ENCODE measurements around the gene SLC5A5.

SLC5A5 gene

DNA sequence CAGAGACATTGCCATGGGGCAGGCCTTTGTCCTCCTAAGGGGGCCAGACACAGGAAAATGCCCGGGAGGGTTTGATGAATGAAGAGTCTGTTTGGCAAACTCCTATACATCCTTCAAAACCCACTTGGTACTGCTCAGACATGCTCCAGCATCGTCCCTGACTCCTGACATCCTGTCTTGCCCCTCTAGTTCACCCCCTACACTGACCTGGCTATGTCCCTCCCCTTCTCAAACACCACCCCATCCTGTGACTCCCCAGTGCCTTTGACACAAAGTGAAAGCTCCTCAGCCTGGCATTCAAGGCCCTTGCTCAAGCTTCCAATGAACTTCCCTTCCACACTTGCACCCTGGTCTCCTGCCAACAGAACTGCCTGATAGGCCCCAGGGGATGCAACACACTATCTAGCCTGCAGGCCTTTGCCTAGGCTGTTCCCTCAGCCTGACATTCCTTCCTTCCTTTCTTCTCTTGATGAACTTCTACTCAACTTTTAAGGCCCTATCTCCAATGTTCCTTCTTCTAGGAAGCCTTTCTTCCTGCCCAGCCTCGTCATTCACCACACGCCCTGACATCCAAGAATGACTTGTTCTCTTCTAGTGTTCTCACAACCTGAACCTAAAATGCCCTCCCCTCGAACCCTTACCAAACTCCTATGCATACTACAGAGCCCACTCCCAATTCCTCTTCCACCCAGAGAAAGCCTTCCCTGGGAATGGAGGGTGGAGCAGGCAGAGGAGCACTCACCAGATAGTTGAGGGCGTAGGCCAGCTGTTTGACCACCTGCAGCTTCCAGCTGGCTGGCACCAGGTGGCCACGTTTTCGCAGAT is 36.4 kb upstream of the SLC5A5 start (continued):
- TF ChIP-seq, protein P1, sequence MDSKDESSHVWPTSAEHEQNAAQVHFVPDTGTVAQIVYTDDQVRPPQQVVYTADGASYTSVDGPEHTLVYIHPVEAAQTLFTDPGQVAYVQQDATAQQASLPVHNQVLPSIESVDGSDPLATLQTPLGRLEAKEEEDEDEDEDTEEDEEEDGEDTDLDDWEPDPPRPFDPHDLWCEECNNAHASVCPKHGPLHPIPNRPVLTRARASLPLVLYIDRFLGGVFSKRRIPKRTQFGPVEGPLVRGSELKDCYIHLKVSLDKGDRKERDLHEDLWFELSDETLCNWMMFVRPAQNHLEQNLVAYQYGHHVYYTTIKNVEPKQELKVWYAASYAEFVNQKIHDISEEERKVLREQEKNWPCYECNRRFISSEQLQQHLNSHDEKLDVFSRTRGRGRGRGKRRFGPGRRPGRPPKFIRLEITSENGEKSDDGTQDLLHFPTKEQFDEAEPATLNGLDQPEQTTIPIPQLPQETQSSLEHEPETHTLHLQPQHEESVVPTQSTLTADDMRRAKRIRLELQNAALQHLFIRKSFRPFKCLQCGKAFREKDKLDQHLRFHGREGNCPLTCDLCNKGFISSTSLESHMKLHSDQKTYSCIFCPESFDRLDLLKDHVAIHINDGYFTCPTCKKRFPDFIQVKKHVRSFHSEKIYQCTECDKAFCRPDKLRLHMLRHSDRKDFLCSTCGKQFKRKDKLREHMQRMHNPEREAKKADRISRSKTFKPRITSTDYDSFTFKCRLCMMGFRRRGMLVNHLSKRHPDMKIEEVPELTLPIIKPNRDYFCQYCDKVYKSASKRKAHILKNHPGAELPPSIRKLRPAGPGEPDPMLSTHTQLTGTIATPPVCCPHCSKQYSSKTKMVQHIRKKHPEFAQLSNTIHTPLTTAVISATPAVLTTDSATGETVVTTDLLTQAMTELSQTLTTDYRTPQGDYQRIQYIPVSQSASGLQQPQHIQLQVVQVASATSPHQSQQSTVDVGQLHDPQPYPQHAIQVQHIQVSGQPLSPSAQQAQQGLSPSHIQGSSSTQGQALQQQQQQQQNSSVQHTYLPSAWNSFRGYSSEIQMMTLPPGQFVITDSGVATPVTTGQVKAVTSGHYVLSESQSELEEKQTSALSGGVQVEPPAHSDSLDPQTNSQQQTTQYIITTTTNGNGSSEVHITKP (tag by site-specific recombination; IDR thresholded peaks at IDR 0.05) = 0 out of 2 replicates have a peak, but pooled peaks have one; percentile 13
- TF ChIP-seq ZNF76 (tag by site-specific recombination; IDR thresholded peaks at IDR 0.05; ENCODE audit: borderline replicate concordance, low read depth) (no peak), ZIC2 (tag by site-specific recombination; IDR thresholded peaks at IDR 0.05) (0 out of 2 replicates have a peak, but pooled peaks have one; percentile 3), ZNF114 (tag by site-specific recombination; IDR thresholded peaks at IDR 0.05) (no peak), GLI4 (tag by site-specific recombination; IDR thresholded peaks at IDR 0.05) (peak; percentile 93), ZNF248 (tag by site-specific recombination; IDR thresholded peaks at IDR 0.05) (no peak), ZNF514 (tag by site-specific recombination; IDR thresholded peaks at IDR 0.05) (no peak)

DNA sequence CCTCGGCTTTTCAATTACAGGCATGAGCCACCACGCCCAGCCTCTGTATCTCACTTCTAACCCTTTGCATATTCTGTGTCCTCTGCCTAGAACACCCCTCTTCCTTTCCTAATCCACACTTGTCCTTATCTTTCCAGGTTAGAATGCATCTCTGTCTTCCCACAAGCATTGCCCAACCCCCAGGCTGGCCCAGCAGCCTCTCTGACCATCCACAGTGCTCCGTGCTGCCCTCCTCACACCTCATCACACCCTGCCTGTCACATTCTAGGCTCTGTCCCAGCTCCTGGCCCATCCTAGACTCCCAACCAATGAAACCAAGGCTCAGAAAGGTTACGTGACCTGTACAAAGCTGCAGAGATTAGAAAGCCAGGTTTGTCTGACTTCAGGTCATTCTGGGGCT is 35.2 kb upstream of the SLC5A5 start:
- ChIA-PET POLR2A (no interaction called here), CTCF (no interaction called here)
- H3K4me3 ChIP-seq (ENCODE audit: low read depth, low read length) = no peak overlapping the region

More for the DNA sequence above, 35.2 kb upstream of the SLC5A5 start:
- Histone ChIP-seq H3K36me3 (ENCODE audit: control insufficient read depth in 2 of 2, insufficient read depth in 1 of 2, low read length in 2 of 2) (no peaks in the 10 kb centered on the region), H3K9me3 (ENCODE audit: control insufficient read depth, insufficient read depth, low read depth, low read length) (no peaks in the 10 kb centered on the region), H3K4me1 (ENCODE audit: control insufficient read depth, insufficient read depth, low read length) (no peaks in the 10 kb centered on the region), H3K27ac (ENCODE audit: extremely low read depth, low read depth, low read length) (no peak overlapping the region)
- TF ChIP-seq, protein P2, sequence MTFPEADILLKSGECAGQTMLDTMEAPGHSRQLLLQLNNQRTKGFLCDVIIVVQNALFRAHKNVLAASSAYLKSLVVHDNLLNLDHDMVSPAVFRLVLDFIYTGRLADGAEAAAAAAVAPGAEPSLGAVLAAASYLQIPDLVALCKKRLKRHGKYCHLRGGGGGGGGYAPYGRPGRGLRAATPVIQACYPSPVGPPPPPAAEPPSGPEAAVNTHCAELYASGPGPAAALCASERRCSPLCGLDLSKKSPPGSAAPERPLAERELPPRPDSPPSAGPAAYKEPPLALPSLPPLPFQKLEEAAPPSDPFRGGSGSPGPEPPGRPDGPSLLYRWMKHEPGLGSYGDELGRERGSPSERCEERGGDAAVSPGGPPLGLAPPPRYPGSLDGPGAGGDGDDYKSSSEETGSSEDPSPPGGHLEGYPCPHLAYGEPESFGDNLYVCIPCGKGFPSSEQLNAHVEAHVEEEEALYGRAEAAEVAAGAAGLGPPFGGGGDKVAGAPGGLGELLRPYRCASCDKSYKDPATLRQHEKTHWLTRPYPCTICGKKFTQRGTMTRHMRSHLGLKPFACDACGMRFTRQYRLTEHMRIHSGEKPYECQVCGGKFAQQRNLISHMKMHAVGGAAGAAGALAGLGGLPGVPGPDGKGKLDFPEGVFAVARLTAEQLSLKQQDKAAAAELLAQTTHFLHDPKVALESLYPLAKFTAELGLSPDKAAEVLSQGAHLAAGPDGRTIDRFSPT (tag by site-specific recombination; IDR thresholded peaks at IDR 0.05) = no peak
- TF ChIP-seq ZNF514 (tag by site-specific recombination; IDR thresholded peaks at IDR 0.05) (no peak), ZNF521 (tag by site-specific recombination; IDR thresholded peaks at IDR 0.05) (no peak), WT1 (tag by site-specific recombination; IDR thresholded peaks at IDR 0.05) (no peak), ZNF501 (tag by site-specific recombination; IDR thresholded peaks at IDR 0.05) (no peak), ZNF311 (tag by site-specific recombination; IDR thresholded peaks at IDR 0.05; ENCODE audit: borderline replicate concordance) (no peak), SP7 (tag by site-specific recombination; IDR thresholded peaks at IDR 0.05) (no peak), HOXC10 (CRISPR knock-in tag; IDR thresholded peaks at IDR 0.05) (no peak), HOXA7 (CRISPR knock-in tag; IDR thresholded peaks at IDR 0.05; ENCODE audit: borderline replicate concordance) (no peak), ZNF404 (tag by site-specific recombination; IDR thresholded peaks at IDR 0.05) (no peak), ZNF202 (tag by site-specific recombination; IDR thresholded peaks at IDR 0.05; ENCODE audit: borderline replicate concordance) (no peak), FEZF1 (tag by site-specific recombination; IDR thresholded peaks at IDR 0.05) (no peak), EGR2 (tag by site-specific recombination; IDR thresholded peaks at IDR 0.05; ENCODE audit: low read depth) (no peak)
- TF ChIP-seq, protein P1 (tag by site-specific recombination; IDR thresholded peaks at IDR 0.05) = no peak
